Measurements from ENCODE around the gene PADI3.

DNA sequence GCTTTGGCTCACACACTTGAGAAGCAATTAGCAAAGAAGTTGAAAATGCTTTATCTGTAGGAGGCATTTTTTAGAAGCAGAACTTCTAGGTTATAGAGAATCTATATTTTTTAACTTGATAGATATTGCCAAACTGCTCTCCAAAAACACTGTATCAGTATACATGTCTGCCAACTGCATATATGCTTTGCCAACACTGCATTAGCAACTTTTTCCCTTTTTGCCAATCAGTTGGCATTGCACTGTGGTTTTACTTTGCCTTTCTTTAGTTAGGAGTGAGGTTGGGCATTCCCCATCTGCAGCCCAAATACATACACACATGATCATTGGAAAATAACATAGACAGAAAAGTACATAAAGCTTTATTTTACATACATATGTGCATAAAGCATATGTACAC, 15.0 kb downstream of the PADI3 start:
- no peak for TF ChIP-seq EP300 (IDR thresholded peaks at IDR 0.05)
- no peak for TF ChIP-seq POLR2AphosphoS5 (IDR thresholded peaks at IDR 0.05)
- TF ChIP-seq, protein P1, sequence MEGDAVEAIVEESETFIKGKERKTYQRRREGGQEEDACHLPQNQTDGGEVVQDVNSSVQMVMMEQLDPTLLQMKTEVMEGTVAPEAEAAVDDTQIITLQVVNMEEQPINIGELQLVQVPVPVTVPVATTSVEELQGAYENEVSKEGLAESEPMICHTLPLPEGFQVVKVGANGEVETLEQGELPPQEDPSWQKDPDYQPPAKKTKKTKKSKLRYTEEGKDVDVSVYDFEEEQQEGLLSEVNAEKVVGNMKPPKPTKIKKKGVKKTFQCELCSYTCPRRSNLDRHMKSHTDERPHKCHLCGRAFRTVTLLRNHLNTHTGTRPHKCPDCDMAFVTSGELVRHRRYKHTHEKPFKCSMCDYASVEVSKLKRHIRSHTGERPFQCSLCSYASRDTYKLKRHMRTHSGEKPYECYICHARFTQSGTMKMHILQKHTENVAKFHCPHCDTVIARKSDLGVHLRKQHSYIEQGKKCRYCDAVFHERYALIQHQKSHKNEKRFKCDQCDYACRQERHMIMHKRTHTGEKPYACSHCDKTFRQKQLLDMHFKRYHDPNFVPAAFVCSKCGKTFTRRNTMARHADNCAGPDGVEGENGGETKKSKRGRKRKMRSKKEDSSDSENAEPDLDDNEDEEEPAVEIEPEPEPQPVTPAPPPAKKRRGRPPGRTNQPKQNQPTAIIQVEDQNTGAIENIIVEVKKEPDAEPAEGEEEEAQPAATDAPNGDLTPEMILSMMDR (IDR thresholded peaks at IDR 0.05), result no peak
